SK-N-SH treated with all-trans-retinoic acid at 6 μM for 48 hours (cell line): ENCODE results near the gene GHRH.

Experiments used
- BACH2 ChIP-seq: fragments of 250-450 bp; sonication (Bioruptor Pico); IDR thresholded peaks from 2 replicates; pipeline ENCODE4 v1.9.0; 2021; ENCODE audit warnings: mild to moderate bottlenecking, borderline replicate concordance
- CSDC2 ChIP-seq: fragments of 250-450 bp; sonication (Bioruptor Pico); IDR thresholded peaks from 2 replicates; pipeline ENCODE4 v1.5.0; 2020; ENCODE audit warnings: mild to moderate bottlenecking, moderate library complexity
- CSRNP3 ChIP-seq: fragments of 250-450 bp; sonication (Bioruptor Pico); IDR thresholded peaks from 2 replicates; pipeline ENCODE4 v1.5.1; 2021; ENCODE audit warnings: mild to moderate bottlenecking, moderate library complexity
- ESRRG ChIP-seq: fragments of 250-450 bp; sonication (Bioruptor Pico); IDR thresholded peaks from 2 replicates; pipeline ENCODE4 v1.6.1; 2021; ENCODE audit warnings: mild to moderate bottlenecking
- ISL1 ChIP-seq: fragments of 250-450 bp; sonication (Bioruptor Pico); IDR thresholded peaks from 2 replicates; pipeline ENCODE4 v2.1.2; 2022; ENCODE audit warnings: mild to moderate bottlenecking, moderate library complexity
- OSR1 ChIP-seq: fragments of 250-450 bp; sonication (Bioruptor Pico); IDR thresholded peaks from 2 replicates; pipeline ENCODE4 v1.8.0; 2022; ENCODE audit warnings: moderate library complexity, mild to moderate bottlenecking, inconsistent platforms
- PATZ1 ChIP-seq: fragments of 250-450 bp; sonication (Bioruptor Pico); IDR thresholded peaks from 2 replicates; pipeline ENCODE4 v1.8.0; 2020; ENCODE audit warnings: mild to moderate bottlenecking, moderate library complexity, borderline replicate concordance
- RARB ChIP-seq: fragments of 250-450 bp; sonication (Bioruptor Pico); IDR thresholded peaks from 2 replicates; pipeline ENCODE4 v1.8.0; 2021; ENCODE audit warnings: mild to moderate bottlenecking, moderate library complexity
- TCF4 ChIP-seq: fragments of 250-450 bp; sonication (Bioruptor Pico); IDR thresholded peaks from 2 replicates; pipeline ENCODE4 v1.8.0; 2021; ENCODE audit warnings: mild to moderate bottlenecking, moderate library complexity, borderline replicate concordance
- ZC3H10 ChIP-seq: fragments of 250-450 bp; sonication (Bioruptor Pico); IDR thresholded peaks from 2 replicates; pipeline ENCODE4 v1.5.1; 2021; ENCODE audit warnings: mild to moderate bottlenecking, moderate library complexity
- ZFP30 ChIP-seq: fragments of 450-650 bp; formaldehyde crosslinking; IDR thresholded peaks from 2 replicates; pipeline ENCODE4 v1.5.0; 2022; ENCODE audit warnings: mild to moderate bottlenecking, moderate library complexity
- ZNF565 ChIP-seq: fragments of 450-650 bp; formaldehyde crosslinking; conservative IDR thresholded peaks from 2 replicates; pipeline ENCODE4 v1.5.0; 2020; ENCODE audit warnings: low read depth, mild to moderate bottlenecking, moderate library complexity
- ZNF70 ChIP-seq: fragments of 450-650 bp; formaldehyde crosslinking; IDR thresholded peaks from 2 replicates; pipeline ENCODE4 v1.5.0; 2020; ENCODE audit warnings: mild to moderate bottlenecking, moderate library complexity
- ZNF8 ChIP-seq: fragments of 450-650 bp; formaldehyde crosslinking; IDR thresholded peaks from 2 replicates; pipeline ENCODE4 v1.5.0; 2020; ENCODE audit warnings: mild to moderate bottlenecking, moderate library complexity

GRCh38 chr20:37243937-37244571, 17.6 kb downstream of the GHRH start:
- TF ChIP-seq PATZ1 (CRISPR knock-in tag) (no peak), CSRNP3 (no peak), BACH2 (CRISPR knock-in tag) (no peak), ZC3H10 (no peak), CSDC2 (CRISPR knock-in tag) (no peak), ZNF70 (no peak), ZNF565 (CRISPR knock-in tag) (no peak), OSR1 (CRISPR knock-in tag) (no peak), TCF4 (CRISPR knock-in tag) (no peak), ESRRG (no peak), ZFP30 (CRISPR knock-in tag) (no peak), RARB (CRISPR knock-in tag) (no peak), ISL1 (no peak), ZNF8 (CRISPR knock-in tag) (no peak)
